KMS-11 (cell line): ENCODE measurements around the gene DNAH17.

Experiments used
- H2AFZ ChIP-seq: fragments of 200-600 bp; sonication (generic); 2 replicates; pipeline ENCODE4 v1.6.1; 2016; ENCODE audit warnings: antibody characterized with exemption, mixed run types, low read depth
- H3K27ac ChIP-seq: fragments of 200-600 bp; sonication (generic); 2 replicates; pipeline ENCODE4 v1.6.1; 2016; ENCODE audit warnings: mild to moderate bottlenecking, mixed run types
- H3K27me3 ChIP-seq: fragments of 200-600 bp; sonication (generic); 2 replicates; pipeline ENCODE4 v1.6.1; 2017; ENCODE audit warnings: mild to moderate bottlenecking, low read depth, mixed run types, moderate library complexity; ENCODE audit not compliant: insufficient read depth
- H3K36me3 ChIP-seq: fragments of 200-600 bp; sonication (generic); 2 replicates; pipeline ENCODE4 v1.6.1; 2017; ENCODE audit warnings: mild to moderate bottlenecking, mixed run types; ENCODE audit not compliant: insufficient read depth
- H3K4me1 ChIP-seq: fragments of 200-600 bp; sonication (generic); 2 replicates; pipeline ENCODE4 v1.6.1; 2016; ENCODE audit warnings: mild to moderate bottlenecking, low read depth, mixed run types; ENCODE audit not compliant: poor library complexity, severe bottlenecking
- H3K4me2 ChIP-seq: fragments of 200-600 bp; sonication (generic); 2 replicates; pipeline ENCODE4 v1.7.0; 2016; ENCODE audit warnings: mild to moderate bottlenecking, mixed run types
- H3K4me3 ChIP-seq: fragments of 200-600 bp; sonication (generic); IDR thresholded peaks from 2 replicates; pipeline ENCODE4 v1.6.1; 2017; ENCODE audit warnings: low read depth, low read length, mixed read lengths; ENCODE audit not compliant: insufficient read depth
- H3K79me2 ChIP-seq: fragments of 200-600 bp; sonication (generic); 2 replicates; pipeline ENCODE4 v1.6.1; 2016; ENCODE audit warnings: low read depth, mixed run types; ENCODE audit not compliant: insufficient read depth
- H3K9ac ChIP-seq: fragments of 200-600 bp; sonication (generic); 2 replicates; pipeline ENCODE4 v1.6.1; 2016; ENCODE audit warnings: mild to moderate bottlenecking, mixed run types
- H4K20me1 ChIP-seq: fragments of 200-600 bp; sonication (generic); 2 replicates; pipeline ENCODE4 v1.6.1; 2016; ENCODE audit warnings: mild to moderate bottlenecking, mixed run types; ENCODE audit not compliant: insufficient read depth
- TF ChIP-seq, protein P1 (sequence below): fragments of 200-600 bp; sonication (generic); conservative IDR thresholded peaks from 2 replicates; pipeline ENCODE4 v1.6.1; 2017; ENCODE audit warnings: low read depth, mild to moderate bottlenecking, antibody characterized with exemption, low read length, moderate library complexity, mixed read lengths

The DNAH17 gene

DNA sequence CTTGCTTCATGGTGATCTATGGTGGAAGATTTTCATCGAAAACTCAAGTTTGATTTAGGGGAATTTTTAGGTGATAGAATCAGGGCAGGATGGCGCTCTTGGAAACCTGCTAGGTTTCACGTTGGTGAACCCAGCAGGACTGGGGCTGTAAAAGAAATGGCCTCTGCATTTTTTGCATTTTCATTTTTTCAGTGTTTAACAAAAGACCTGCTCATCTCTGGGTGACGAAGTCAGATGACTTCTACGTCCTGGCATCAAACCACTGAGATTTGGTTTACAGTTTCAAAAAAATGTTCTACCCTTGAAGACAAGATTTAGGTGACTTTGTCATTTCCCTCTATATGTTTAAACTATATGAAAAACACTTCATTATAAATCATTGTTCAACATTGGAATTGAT, 196.8 kb downstream of the DNAH17 start:
- TF ChIP-seq, protein P1, sequence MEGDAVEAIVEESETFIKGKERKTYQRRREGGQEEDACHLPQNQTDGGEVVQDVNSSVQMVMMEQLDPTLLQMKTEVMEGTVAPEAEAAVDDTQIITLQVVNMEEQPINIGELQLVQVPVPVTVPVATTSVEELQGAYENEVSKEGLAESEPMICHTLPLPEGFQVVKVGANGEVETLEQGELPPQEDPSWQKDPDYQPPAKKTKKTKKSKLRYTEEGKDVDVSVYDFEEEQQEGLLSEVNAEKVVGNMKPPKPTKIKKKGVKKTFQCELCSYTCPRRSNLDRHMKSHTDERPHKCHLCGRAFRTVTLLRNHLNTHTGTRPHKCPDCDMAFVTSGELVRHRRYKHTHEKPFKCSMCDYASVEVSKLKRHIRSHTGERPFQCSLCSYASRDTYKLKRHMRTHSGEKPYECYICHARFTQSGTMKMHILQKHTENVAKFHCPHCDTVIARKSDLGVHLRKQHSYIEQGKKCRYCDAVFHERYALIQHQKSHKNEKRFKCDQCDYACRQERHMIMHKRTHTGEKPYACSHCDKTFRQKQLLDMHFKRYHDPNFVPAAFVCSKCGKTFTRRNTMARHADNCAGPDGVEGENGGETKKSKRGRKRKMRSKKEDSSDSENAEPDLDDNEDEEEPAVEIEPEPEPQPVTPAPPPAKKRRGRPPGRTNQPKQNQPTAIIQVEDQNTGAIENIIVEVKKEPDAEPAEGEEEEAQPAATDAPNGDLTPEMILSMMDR, result no peak
- Histone ChIP-seq H3K4me1 (peaks cover 68% of the 10 kb centered on the region), H2AFZ (no peak overlapping the region), H3K36me3 (no peaks in the 10 kb centered on the region), H3K27ac (no peak overlapping the region), H3K9ac (no peak overlapping the region), H3K4me3 (no peak overlapping the region), H3K4me2 (no peak overlapping the region; the same call in 1 of the 2 replicates), H3K27me3 (no peaks in the 10 kb centered on the region), H3K79me2 (peaks cover 72% of the 10 kb centered on the region), H4K20me1 (peaks cover 6% of the 10 kb centered on the region; the same call in 1 of the 2 replicates)

DNA sequence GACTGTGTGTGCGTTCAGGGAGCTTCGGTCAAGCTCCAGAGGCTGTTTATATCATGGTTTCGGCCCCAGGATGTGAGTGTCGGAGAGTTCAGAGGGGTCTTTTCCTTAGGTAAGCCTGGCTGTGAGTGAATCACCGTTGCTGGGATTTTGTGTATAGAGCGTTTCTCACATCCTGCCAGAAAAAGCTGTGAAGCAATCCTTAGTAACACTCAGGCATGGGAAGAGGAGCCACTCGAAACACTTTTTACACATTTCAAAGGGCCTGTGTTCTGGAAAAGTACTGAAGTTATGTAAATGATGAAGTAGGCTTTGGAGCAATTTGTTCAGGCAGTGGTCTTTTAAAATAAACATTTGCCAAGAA, 198.1 kb downstream of the DNAH17 start:
- no peaks in the 10 kb centered on the region for H4K20me1 ChIP-seq
- H3K9ac ChIP-seq, result peak overlapping the region; percentile 76
- peaks cover 59% of the 10 kb centered on the region for H3K79me2 ChIP-seq
- H3K36me3 ChIP-seq, result no peaks in the 10 kb centered on the region
- H3K4me1 ChIP-seq, result peaks cover 55% of the 10 kb centered on the region
- H3K27me3 ChIP-seq, result no peaks in the 10 kb centered on the region
- H3K4me3 ChIP-seq, result no peak overlapping the region
- H3K4me2 ChIP-seq, result peak overlapping the region; percentile 100
- TF ChIP-seq, protein P1, result no peak
- H3K27ac ChIP-seq, result peak overlapping the region; percentile 26
- peak overlapping the region; percentile 97; the same call in 1 of the 2 replicates for H2AFZ ChIP-seq

DNA sequence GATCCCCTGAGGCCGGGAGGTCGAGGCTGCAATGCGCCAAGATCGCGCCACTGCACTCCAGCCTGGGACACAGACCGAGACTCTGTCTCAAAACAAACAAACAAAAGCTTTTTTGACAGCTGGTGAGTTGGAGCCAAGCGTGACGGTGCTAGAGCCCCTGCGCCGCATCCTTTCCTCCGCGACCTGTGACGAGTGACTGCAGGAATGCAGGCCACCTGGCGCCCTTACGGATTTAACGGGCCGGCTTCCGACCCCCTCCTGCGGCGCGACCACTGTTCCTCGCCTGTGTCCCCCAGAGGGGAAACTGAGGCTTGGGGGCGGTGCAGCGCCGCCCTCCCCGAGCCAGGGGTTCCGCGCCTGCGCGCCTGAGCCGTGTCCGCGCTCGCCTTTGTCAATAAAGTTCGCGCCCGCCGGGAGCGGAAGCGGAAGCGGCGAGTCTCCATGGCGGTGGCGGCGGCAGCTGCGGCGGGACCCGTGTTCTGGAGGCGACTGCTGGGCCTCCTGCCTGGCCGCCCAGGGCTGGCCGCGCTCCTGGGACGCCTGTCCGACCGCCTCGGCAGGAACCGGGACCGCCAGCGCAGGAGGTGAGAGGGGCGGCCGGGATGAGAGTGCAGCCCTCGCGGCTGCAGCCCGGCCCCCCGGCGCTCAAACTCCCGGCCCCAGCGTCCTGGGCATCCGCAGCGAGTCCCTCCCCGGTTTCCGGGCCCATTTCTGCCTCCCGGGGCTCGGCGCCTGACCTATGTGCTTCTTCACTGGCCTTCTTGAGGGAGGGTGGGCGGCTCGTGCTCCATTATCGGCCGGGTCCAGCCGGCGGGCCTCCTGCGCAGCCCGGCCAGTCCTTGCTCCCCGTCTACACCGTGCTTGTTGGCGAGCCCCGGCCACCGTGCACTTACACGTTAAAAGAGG, 198.7 kb downstream of the DNAH17 start, which contains the start of gene PGS1:
PGS1 (plus strand) TSS at position 425 of the 906 bp plus-strand sequence; CDS start at position 442, 17 bp downstream.
- TF ChIP-seq, protein P1, result no peak
- peaks cover 53% of the 10 kb centered on the region for H3K79me2 ChIP-seq
- H3K4me3 ChIP-seq, result no peak within 1 kb of the TSS
- H3K9ac ChIP-seq, result peak within 1 kb of the TSS; percentile 76
- H3K27ac ChIP-seq, result peak within 1 kb of the TSS; percentile 26
- H4K20me1 ChIP-seq, result no peaks in the 10 kb centered on the region
- H3K27me3 ChIP-seq, result no peaks in the 10 kb centered on the region
- peak within 1 kb of the TSS; percentile 100 for H3K4me2 ChIP-seq
- peak within 1 kb of the TSS; percentile 97 for H2AFZ ChIP-seq
- peaks cover 49% of the 10 kb centered on the region for H3K4me1 ChIP-seq
- H3K36me3 ChIP-seq, result no peaks in the 10 kb centered on the region

DNA sequence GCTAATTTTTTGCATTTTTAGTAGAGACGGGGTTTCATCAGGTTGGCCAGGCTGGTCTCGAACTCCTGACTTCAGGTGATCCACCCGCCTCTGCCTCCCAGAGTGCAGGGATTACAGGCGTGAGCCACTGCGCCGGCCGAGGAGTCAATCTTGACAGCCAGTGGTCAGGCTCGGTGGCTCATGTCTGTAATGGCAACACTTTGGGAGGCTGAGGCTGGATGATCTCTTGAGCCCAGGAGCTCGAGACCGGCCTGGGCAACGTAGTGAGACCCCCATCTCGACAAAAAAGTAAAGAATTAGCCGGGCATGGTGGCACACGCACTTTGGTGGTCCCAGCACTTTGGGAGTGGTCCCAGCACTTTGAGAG, 199.4 kb downstream of the DNAH17 start:
- Histone ChIP-seq H3K4me2 (peak overlapping the region; percentile 100), H2AFZ (peak overlapping the region; percentile 97), H3K9ac (peak overlapping the region; percentile 76; the same call in 1 of the 2 replicates), H3K4me3 (no peak overlapping the region), H3K27me3 (no peaks in the 10 kb centered on the region), H3K36me3 (no peaks in the 10 kb centered on the region), H3K79me2 (peaks cover 46% of the 10 kb centered on the region), H3K27ac (peak overlapping the region; percentile 26), H3K4me1 (peaks cover 43% of the 10 kb centered on the region), H4K20me1 (no peaks in the 10 kb centered on the region)
- TF ChIP-seq, protein P1, result no peak
